GM10847 (cell line): ENCODE measurements around the gene GCN1.

Experiments used
- POLR2A ChIP-seq: IDR thresholded peaks from 2 replicates; pipeline ENCODE4 v1.6.1; 2011; ENCODE audit not compliant: insufficient read length; ENCODE audit errors: extremely low read depth

Gene GCN1

DNA sequence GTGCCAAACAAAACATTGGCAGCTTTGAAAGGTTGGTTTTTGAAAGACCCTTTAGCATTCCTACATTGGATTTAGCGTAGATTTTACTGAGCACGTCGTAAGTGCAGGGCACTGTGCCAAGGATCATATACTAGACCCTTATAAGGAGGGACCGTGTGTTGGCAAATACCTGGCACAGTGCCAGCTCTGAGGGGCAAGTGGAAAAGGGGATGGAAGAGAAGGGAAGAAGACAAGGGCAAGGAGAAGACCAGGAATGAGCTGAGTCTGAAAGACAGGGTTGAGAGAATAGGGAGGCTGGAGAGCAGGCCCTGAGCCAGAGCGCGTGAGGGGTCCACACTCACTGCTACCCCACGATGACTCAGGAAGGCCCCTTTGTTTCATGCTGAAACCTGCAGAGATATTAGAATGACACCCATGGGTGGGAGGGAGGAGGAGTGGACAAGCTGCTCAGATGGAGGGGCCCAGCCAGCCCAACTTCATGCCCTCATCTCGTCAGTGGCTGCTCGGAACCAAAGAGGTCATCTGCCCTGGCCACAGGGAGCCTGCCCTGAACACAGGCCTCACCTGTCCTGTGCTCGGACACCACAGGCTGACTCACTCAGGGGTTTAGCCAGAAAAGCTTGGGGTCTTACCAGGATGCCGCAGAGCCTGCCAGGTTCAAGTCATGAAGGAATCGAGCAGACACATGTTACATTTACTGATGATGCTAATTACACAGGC, 103.0 kb downstream of the GCN1 start:
- TF ChIP-seq POLR2A, result no peak

DNA sequence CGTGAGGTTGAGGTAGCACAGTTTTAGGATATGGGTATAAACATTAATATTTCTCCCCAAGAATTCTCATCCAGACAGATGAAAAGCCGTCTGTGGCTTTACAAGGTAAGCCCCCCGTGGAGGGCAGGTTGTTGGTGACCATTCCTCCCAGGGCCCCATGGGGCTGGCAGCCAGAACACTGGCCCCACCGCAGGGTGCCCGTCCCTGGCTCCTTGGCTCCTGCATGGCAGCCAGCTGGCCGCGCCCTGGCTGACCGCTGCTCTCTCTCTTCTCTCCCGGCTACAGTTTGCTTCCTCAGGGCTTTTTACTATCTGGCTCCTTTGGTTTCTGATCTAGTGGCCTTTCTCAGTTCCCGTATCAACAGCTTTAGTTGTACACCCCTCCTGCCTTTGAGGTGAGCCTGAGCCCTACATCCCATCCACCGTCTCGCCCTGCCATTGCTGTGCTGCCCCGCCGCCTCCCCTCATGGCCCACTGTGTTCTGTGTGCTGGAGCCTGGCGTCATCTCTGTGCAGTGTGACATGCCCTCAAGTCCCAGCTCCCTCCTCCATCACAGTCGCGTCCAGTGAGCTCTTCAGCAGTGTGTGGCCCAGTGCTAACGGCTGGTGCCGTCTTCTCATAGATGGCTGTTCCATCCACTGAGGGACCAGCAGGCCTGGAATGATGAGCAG, 103.8 kb downstream of the GCN1 start:
- TF ChIP-seq POLR2A, result no peak

DNA sequence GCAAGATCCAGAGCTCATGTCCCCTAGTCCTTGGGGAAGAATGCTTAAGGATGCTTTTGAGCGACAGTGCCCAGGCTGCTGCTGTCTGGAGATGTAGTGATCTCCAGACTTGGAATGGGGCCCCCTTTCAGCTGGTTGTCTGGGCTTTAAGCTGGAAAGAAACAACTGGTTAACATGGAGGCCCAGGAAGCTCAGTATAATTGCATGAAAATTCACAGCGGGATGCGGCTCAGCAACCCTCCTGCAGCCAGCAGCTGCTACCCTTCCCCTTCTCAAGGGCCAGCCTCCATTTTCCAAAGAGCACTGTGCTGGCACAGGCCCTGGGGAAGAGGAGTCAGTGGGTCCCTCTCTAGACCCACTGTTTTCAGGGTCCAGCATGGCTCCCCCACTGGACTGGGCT, 104.3 kb downstream of the GCN1 start:
- no peak for TF ChIP-seq POLR2A

DNA sequence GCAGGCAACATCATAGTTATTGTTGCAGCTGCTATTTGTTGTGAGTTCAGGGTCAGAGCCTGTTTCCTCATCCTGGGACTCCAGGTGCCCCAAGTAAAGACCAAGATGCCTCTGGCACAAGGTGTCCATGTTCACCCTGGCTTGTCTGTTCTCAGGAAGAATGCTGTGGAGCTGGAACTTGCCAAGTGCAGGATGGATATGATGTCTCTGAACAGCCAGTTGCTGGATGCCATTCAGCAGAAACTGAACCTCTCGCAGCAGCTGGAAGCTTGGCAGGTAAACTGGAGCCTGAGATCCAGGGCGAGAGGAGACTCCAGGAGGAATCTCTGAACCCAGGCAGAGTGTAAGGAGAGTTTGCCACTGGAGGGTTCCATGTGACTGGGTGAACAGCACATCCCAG, 104.7 kb downstream of the GCN1 start:
- TF ChIP-seq POLR2A, result no peak

DNA sequence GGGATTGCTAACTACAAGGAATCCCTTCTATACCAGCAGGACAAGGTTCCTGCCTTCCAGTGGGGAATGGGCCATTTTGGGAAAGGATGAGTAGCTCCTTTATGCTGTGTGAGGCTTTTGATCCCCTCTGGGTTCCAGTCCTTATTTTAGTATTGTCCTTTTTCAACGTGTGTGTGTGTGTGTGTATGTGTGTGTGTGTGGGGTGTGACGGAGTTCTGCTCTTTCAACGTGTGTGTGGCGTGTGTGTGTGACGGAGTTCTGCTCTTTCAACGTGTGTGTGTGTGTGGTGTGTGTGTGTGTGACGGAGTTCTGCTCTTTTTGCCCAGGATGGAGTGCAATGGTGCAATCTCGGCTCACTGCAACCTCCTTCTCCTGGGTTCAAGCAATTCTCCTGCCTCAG, 105.4 kb downstream of the GCN1 start:
- TF ChIP-seq POLR2A, result no peak

DNA sequence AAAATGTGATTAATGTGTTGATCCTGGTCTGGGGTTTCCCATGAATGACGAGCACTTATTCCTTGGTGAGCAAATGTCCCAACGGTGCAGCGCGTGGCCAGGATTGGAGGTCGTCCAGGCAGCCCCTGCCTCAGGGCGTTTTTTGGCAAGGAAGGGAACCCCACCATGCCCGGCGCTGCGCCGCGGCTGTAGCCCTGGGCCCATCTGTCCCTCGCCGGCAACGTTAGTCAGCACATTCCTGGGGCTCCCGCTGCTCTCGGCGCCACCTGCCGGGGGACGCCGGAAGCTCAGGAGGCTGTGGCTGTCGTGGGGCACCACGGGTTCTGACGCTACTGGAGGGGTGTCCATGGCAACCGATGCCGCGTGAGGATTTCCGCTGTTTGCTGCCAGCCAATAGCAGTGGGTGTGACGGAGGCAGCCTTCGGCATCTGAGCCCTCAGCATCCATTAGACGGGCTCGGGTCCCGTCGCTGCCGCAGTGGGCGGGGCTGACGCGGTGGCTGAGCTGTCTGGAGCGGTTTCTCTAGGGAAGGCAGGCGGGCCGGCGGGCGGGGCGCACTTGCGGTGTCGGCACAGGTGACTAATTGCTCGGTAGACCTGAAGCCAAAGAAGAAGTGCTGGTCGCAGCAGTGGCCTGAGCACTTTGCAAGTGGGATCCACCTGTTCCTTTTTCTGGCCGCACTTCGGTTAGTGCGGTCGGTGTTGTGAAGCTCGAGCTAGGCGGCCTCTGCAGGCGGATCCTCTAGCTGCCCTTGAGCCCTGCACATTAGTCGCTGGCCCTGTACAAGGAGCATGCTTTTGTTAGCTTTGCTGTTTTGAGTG, 107.5 kb downstream of the GCN1 start:
- peak; percentile 18 for TF ChIP-seq POLR2A

DNA sequence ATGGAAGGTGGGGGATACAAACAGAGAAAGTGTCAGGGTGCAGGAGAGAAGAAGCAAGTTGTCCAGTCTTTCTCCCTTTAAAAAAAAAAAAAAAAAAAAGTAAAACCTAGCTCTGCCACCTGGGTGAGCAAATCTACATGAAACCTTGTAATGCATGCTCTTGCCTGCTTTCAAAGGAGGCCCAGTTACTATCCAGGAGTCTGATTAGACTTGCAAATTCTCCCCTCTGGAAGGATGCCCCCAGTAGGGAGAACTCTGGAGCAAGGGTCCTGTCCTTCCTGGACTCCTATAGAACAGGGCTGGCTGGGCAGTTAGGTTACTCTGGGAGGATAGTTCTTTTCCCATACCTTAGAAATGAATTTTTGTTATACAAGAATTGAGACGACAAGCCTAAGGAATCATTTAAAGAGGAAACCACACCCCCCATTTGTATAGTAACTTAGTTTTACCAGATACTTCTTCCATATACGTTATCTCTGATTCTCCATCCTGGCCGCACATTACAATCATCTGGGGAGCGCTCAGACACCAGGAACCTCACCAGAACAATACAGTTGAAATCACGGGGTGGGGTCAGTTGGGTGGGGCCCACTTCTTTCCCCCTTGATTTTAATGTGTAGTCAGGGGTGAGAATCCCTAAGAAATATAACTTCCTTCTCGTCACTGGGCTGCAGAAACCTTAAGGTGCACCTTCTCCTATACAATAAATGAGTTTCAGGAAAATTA, 108.4 kb downstream of the GCN1 start:
- TF ChIP-seq POLR2A, result no peak

DNA sequence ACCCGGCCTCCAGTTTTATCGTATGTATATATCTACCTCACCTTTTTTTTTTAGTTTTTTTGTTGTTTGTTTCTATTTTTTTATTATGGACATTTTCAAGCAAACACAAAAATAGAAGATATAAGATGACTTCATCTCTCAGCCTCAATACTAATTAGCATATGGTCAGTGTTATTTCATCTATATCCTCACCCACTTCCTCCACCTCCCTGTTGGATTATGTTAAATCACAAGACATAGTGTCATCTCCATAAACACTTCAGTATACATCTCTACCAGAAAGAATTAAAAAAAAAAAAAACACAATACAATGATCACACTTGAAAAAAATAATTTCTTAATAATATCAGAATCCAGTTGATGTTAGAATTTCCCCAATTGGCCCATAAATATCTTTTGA, 112.9 kb downstream of the GCN1 start:
- no peak for TF ChIP-seq POLR2A

DNA sequence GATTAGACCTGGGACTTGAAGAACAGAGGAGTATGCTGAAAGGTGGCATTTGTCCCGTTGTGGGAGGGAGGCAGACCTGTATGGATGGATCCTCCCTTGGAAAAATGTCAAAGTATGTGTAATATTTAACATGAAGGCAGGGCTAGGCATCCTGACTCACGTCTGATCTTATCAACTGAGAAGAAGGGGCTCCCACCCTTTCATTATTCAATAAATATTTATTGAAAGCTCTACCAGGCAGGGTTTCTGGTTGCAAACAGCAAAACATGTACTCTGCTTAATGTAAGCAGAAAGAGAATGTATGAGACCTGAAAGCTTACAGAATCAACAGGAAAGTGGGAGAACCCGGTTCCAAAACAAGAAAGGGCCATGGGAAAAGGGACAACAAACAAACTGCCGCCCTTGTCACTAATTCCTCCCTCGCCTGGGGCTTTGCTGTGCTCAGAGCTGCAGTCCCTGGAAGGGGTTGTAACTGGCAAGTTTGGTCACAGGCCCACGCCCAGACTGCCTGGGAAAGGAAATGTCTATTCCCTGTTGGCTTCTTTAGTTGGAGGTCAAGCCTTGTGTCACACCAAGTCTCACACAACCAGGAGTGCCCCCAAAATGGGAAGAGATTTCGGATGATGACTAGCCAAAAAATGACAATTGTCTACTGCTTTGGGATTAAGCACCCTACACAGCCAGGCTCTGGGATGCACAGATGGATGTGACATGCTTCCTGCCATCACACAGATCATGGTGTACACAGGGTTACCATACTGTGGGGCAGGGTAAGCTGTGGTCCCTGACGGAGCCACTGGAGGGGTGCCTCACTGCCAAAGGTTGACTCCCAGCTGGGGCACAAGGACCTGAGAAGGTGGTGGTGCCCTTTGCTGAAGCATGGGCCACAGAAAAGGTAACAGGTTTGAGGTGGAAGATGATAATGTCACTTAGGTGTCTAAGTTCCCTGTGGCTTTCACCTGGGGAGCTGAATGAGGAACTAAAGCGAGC, 114.8 kb downstream of the GCN1 start:
- TF ChIP-seq POLR2A, result no peak

DNA sequence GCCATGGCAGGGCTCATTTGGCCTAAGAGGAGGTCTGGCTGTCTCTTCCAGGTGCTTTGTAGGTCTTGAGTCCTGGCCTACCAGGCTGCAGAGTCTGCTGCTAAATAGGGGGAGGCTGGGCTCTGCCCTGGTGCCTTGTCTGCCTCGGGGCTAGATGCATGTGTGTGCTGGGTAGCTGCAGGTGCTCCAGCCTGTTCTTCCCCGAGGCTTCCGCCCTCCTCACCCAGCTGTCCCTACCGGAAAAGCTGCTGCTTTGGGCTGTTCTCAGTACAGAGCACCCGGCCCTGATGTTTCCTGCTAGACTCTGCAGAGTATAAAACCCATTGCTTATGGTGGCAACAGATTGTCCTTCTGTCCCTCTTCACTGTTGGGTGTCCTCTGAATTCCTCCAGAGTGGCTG, 115.6 kb downstream of the GCN1 start:
- TF ChIP-seq POLR2A, result no peak

DNA sequence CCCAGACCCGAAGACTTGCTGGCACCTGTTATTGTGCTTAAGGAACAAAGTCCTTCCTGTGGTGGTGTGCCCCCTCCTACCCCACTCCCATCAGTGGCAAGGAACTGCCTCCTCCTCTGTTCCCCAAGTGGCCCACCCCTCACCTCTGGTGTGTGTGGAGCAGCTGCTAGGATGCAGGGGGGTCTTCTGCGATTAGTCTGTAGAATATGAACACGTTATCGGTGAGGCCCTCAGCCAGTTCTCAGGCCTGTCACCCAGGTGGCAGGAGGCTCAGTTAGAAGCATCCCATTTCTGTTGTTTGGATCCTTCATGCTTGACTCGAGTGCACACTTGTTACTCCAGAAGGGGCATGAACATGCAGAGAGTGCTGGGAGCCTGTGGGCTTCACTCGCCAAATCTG, 117.3 kb downstream of the GCN1 start:
- TF ChIP-seq POLR2A, result no peak
